Ishikawa (cell line): Measurements from ENCODE around the gene NOP10.

Source experiments
- CREB1 ChIP-seq: IDR thresholded peaks from 2 replicates; pipeline ENCODE4 v1.6.1; 2012; ENCODE audit warnings: low read depth
- EGR1 ChIP-seq: IDR thresholded peaks from 2 replicates; pipeline ENCODE4 v1.6.1; 2012
- EP300 ChIP-seq: IDR thresholded peaks from 2 replicates; pipeline ENCODE4 v1.6.1; 2012; ENCODE audit warnings: borderline replicate concordance
- MAX ChIP-seq: IDR thresholded peaks from 2 replicates; pipeline ENCODE4 v1.6.1; 2012
- NFIC ChIP-seq: IDR thresholded peaks from 2 replicates; pipeline ENCODE4 v1.6.1; 2012
- RAD21 ChIP-seq: IDR thresholded peaks from 2 replicates; pipeline ENCODE4 v1.6.1; 2012; ENCODE audit warnings: low read depth
- REST ChIP-seq: IDR thresholded peaks from 2 replicates; pipeline ENCODE4 v1.6.1; 2012; ENCODE audit warnings: low read depth, mild to moderate bottlenecking
- TAF1 ChIP-seq: IDR thresholded peaks from 2 replicates; pipeline ENCODE4 v1.6.1; 2012; ENCODE audit warnings: low read depth, mild to moderate bottlenecking
- TEAD4 ChIP-seq: IDR thresholded peaks from 2 replicates; pipeline ENCODE4 v1.6.1; 2012
- USF1 ChIP-seq: IDR thresholded peaks from 2 replicates; pipeline ENCODE4 v1.6.1; 2012
- YY1 ChIP-seq: IDR thresholded peaks from 2 replicates; pipeline ENCODE4 v1.6.1; 2012; ENCODE audit warnings: low read depth
- ZBTB7A ChIP-seq: IDR thresholded peaks from 2 replicates; pipeline ENCODE4 v1.6.1; 2012; ENCODE audit warnings: low read depth

GRCh38 chr15:34365836-34366235 is 22.9 kb upstream of the NOP10 start:
- TF ChIP-seq YY1, result no peak
- no peak for TF ChIP-seq EGR1
- no peak for TF ChIP-seq USF1
- TF ChIP-seq ZBTB7A, result no peak
- no peak for TF ChIP-seq NFIC
- TF ChIP-seq RAD21, result no peak
- TF ChIP-seq TAF1, result no peak
- TF ChIP-seq REST, result no peak
- TF ChIP-seq EP300, result no peak
- TF ChIP-seq MAX, result no peak
- no peak for TF ChIP-seq CREB1
- no peak for TF ChIP-seq TEAD4
